Type B pancreatic cell (in vitro differentiated cells): ENCODE data around the gene PEX7. TPM values are rescaled to one million over a fixed set of nuclear protein-coding genes. Genes with fewer than 3 reads are reported as not detected.

Source experiments
- DNase-seq: peaks from one replicate; pipeline ENCODE4 v3.0.0; 2021; ENCODE audit warnings: mixed read lengths; ENCODE audit not compliant: unreplicated experiment; ENCODE audit errors: extremely low spot score
- H3K27ac Mint-ChIP-seq: 2 replicates; pipeline ENCODE4 v1.8.0; 2021; ENCODE audit warnings: mild to moderate bottlenecking, mixed read lengths
- H3K27me3 Mint-ChIP-seq: 2 replicates; pipeline ENCODE4 v1.8.0; 2021; ENCODE audit warnings: mixed read lengths
- H3K36me3 Mint-ChIP-seq: 2 replicates; pipeline ENCODE4 v1.8.0; 2021; ENCODE audit warnings: mixed read lengths
- H3K4me1 Mint-ChIP-seq: one replicate; pipeline ENCODE4 v1.8.0; 2021; ENCODE audit warnings: mixed read lengths; ENCODE audit not compliant: unreplicated experiment
- H3K4me3 Mint-ChIP-seq: 2 replicates; pipeline ENCODE4 v1.8.0; 2021; ENCODE audit warnings: mild to moderate bottlenecking, mixed read lengths
- H3K9me3 Mint-ChIP-seq: 2 replicates; pipeline ENCODE4 v1.8.0; 2021; ENCODE audit warnings: mixed read lengths
- total RNA-seq: library from RNA; stranded (reverse); gene quantifications from 2 replicates; pipeline ENCODE4 v1.2.1, GENCODE V29; 2021; ENCODE audit warnings: low replicate concordance
- TF ChIP-seq, protein P1 (sequence below): fragments of 200-600 bp; sonication (generic); conservative IDR thresholded peaks from 2 replicates; pipeline ENCODE4 v1.5.0; 2021; ENCODE audit warnings: antibody characterized with exemption, mild to moderate bottlenecking

The PEX7 gene
- total RNA-seq, 1 donor from 2014 or later, result 5.4 TPM

- peaks cover 6% of the 10 kb centered on the region for H3K36me3 Mint-ChIP-seq
- H3K27me3 Mint-ChIP-seq, result no peaks in the 10 kb centered on the region
- H3K4me1 Mint-ChIP-seq, result no peaks in the 10 kb centered on the region
- TF ChIP-seq, protein P1, sequence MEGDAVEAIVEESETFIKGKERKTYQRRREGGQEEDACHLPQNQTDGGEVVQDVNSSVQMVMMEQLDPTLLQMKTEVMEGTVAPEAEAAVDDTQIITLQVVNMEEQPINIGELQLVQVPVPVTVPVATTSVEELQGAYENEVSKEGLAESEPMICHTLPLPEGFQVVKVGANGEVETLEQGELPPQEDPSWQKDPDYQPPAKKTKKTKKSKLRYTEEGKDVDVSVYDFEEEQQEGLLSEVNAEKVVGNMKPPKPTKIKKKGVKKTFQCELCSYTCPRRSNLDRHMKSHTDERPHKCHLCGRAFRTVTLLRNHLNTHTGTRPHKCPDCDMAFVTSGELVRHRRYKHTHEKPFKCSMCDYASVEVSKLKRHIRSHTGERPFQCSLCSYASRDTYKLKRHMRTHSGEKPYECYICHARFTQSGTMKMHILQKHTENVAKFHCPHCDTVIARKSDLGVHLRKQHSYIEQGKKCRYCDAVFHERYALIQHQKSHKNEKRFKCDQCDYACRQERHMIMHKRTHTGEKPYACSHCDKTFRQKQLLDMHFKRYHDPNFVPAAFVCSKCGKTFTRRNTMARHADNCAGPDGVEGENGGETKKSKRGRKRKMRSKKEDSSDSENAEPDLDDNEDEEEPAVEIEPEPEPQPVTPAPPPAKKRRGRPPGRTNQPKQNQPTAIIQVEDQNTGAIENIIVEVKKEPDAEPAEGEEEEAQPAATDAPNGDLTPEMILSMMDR, result no peak
- no peak overlapping the region for H3K4me3 Mint-ChIP-seq
- H3K9me3 Mint-ChIP-seq, result no peaks in the 10 kb centered on the region
- H3K27ac Mint-ChIP-seq, result no peak overlapping the region
- no peak for DNase-seq
Observed at GRCh38 chr6:136859430-136859829, 37.0 kb downstream of the PEX7 start.

GRCh38 chr6:136860043-136860442, 37.7 kb downstream of the PEX7 start:
- TF ChIP-seq, protein P1, result no peak
- Mint-ChIP-seq H3K27ac (no peak overlapping the region), H3K4me1 (no peaks in the 10 kb centered on the region), H3K27me3 (no peaks in the 10 kb centered on the region), H3K36me3 (peaks cover 4% of the 10 kb centered on the region), H3K4me3 (no peak overlapping the region), H3K9me3 (no peaks in the 10 kb centered on the region)
- no peak for DNase-seq

- Mint-ChIP-seq H3K4me1 (no peaks in the 10 kb centered on the region), H3K27ac (no peak overlapping the region), H3K27me3 (no peaks in the 10 kb centered on the region), H3K9me3 (no peaks in the 10 kb centered on the region), H3K4me3 (no peak overlapping the region), H3K36me3 (no peaks in the 10 kb centered on the region)
- no peak for DNase-seq
- TF ChIP-seq, protein P1, result no peak
Observed at GRCh38 chr6:136862662-136863061, 40.3 kb downstream of the PEX7 start.

DNA sequence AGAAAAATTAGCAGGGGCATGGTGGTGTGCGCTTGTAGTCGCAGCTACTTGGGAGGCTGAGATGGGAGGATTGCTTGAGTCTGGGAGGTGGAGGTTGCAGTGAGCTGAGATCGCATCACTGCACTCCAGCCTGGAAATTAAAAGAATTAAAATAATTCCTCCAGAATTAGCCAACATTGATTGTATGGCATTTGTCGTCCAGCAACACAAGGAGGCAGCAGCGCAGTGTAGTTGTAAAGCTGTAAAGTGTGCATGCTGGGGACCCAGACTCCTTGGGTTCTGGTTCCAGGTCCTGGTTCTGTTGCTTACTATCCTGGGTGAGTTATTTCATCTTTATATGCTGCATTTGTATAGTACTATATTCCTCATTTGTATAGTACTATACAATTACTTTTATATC, 41.4 kb downstream of the PEX7 start:
- H3K27ac Mint-ChIP-seq, result no peak overlapping the region
- H3K36me3 Mint-ChIP-seq, result no peaks in the 10 kb centered on the region
- no peak overlapping the region for H3K4me3 Mint-ChIP-seq
- DNase-seq, result no peak
- TF ChIP-seq, protein P1, result no peak
- no peaks in the 10 kb centered on the region for H3K27me3 Mint-ChIP-seq
- H3K9me3 Mint-ChIP-seq, result no peaks in the 10 kb centered on the region
- H3K4me1 Mint-ChIP-seq, result no peaks in the 10 kb centered on the region

DNA sequence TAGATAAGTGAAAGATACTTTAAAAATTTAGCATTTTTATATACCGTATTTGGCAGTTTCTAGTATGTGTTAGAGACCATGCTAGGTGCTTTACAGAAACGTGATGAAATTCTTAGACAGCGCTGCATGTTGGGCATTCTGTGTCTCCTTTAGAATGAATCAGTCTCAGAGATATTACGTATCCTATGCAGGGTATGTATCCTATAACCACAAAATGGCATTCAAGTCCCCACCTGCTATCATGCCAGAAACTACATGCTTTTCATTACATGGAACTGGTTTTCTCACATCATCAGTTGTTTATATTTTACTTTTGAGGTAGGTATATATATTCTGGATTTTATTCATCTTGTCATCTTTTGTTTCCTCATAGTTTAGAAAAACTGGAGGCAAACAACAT, 42.3 kb downstream of the PEX7 start:
- H3K27me3 Mint-ChIP-seq, result no peaks in the 10 kb centered on the region
- H3K4me1 Mint-ChIP-seq, result no peaks in the 10 kb centered on the region
- H3K36me3 Mint-ChIP-seq, result no peaks in the 10 kb centered on the region
- DNase-seq, result no peak
- H3K4me3 Mint-ChIP-seq, result no peak overlapping the region
- TF ChIP-seq, protein P1, result no peak
- H3K27ac Mint-ChIP-seq, result no peak overlapping the region
- no peaks in the 10 kb centered on the region for H3K9me3 Mint-ChIP-seq

DNA sequence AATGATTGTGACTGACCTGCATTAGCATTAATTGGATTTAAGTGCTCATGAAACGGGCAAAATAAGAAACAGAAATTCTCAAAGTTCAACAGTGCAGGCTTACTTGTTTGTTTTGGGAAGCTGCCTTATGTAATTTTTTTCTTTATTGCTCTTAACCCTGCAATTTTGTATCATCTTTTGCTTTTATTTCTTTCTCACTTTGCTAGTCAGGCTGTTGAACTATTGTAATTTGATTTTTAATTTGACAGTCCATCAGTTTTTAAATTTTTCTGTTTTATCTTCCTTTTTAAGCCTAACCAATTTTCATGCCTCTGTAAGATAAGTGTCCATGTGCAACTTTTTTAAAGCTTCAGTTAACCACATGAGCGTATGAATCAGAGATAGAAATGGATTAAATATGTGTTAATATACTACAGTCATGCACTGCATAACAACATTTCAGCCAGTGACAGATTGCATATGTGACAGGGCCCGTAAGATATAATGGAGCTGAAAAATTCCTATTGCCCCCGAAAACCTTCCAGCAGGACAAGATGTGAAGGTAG, 44.6 kb downstream of the PEX7 start:
- Mint-ChIP-seq H3K4me3 (no peak overlapping the region), H3K4me1 (no peaks in the 10 kb centered on the region), H3K36me3 (no peaks in the 10 kb centered on the region), H3K27me3 (no peaks in the 10 kb centered on the region), H3K9me3 (no peaks in the 10 kb centered on the region), H3K27ac (no peak overlapping the region)
- TF ChIP-seq, protein P1, result no peak
- DNase-seq, result no peak
